ENCODE results near the gene LDHA.

The LDHA gene

DNA sequence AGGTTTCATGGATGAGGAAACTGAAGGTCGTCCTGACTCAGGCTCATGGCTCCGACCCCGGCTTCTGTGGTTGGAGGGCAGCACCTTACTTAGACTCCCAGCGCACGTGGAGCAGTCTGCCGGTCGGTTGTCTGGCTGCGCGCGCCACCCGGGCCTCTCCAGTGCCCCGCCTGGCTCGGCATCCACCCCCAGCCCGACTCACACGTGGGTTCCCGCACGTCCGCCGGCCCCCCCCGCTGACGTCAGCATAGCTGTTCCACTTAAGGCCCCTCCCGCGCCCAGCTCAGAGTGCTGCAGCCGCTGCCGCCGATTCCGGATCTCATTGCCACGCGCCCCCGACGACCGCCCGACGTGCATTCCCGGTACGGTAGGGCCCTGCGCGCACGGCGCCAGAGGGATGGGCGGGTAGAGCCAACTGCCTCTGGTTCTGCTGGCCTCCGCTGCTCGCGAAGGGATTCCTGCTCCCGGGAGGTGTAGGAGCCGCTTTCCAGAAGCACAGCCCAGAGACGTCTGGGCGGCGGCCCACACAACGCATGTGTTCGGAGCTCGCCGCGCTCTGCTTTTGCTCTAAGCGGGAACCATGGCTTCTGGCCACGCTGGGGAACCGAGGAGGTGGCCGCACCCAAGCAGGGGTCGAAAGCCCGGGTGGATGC, at the start of gene LDHA:
Gene LDHA, plus strand, starts transcription at position 289 of the 653 bp plus-strand sequence. CDS start 2,280 bp downstream, outside the sequence.
- TF ChIP-seq, protein P1, sequence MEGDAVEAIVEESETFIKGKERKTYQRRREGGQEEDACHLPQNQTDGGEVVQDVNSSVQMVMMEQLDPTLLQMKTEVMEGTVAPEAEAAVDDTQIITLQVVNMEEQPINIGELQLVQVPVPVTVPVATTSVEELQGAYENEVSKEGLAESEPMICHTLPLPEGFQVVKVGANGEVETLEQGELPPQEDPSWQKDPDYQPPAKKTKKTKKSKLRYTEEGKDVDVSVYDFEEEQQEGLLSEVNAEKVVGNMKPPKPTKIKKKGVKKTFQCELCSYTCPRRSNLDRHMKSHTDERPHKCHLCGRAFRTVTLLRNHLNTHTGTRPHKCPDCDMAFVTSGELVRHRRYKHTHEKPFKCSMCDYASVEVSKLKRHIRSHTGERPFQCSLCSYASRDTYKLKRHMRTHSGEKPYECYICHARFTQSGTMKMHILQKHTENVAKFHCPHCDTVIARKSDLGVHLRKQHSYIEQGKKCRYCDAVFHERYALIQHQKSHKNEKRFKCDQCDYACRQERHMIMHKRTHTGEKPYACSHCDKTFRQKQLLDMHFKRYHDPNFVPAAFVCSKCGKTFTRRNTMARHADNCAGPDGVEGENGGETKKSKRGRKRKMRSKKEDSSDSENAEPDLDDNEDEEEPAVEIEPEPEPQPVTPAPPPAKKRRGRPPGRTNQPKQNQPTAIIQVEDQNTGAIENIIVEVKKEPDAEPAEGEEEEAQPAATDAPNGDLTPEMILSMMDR (IDR thresholded peaks at IDR 0.05): no peak
- DNase-seq (ENCODE audit: low spot score): peak; percentile 98
- Histone ChIP-seq H3K4me3 (peak within 1 kb of the TSS; percentile 98), H3K27ac (peak within 1 kb of the TSS; percentile 92 to 99)

DNA sequence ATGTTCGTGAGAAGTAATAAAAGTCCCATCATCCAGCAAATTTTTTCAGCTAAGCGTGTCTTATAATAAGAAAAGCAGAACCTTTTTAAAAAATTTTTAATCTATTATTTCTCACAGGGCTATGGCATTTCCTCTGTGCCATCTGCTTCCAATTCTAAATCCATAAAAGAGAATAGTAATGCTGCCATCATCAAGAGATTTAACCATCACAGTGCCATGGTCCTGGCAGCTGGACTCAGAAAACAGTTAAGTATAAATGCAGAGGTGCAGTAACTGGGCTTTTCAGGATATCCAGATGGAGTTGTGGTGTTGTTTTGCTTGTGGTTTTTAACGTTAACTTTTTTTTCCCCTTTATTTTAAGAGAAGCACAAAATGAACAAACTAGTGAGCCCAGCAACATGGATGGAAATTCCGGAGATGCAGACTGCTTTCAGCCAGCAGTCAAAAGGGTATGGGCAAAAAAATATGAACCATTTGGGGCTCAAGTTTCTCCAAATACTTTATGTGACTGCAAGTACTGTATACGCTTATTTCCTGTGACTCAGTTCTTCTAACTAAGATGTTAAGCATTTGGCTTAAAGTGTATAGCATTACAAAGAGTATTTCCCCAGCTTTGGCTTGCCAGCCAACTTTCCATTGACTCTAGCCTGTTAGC, 46.8 kb upstream of the LDHA start:
- DNase-seq (ENCODE audit: low spot score): no peak
- no peak overlapping the region for H3K27ac ChIP-seq
- TF ChIP-seq, protein P1 (IDR thresholded peaks at IDR 0.05): no peak
- no peak overlapping the region for H3K4me3 ChIP-seq

DNA sequence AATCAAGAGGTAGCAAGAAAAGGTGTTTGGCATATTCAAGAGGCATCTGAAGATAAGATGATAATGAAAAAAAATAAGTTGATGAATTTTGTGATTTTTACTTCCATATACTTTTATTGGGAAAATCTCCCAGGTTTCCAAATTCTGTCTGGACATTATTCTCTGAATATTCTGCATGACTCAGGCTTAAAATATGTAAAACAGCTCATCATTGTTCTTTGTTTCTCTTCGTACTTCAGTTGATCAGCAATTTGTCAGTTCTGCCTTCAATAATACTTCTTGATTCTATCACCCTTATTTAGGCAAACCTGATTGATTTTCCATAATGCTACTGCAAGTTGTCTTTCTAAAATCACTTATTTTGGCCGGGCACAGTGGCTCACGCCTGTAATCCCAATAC, 41.8 kb upstream of the LDHA start:
- Histone ChIP-seq H3K27ac (no peak overlapping the region), H3K4me3 (no peak overlapping the region)
- TF ChIP-seq, protein P1 (IDR thresholded peaks at IDR 0.05): no peak
- DNase-seq (ENCODE audit: low spot score): no peak

DNA sequence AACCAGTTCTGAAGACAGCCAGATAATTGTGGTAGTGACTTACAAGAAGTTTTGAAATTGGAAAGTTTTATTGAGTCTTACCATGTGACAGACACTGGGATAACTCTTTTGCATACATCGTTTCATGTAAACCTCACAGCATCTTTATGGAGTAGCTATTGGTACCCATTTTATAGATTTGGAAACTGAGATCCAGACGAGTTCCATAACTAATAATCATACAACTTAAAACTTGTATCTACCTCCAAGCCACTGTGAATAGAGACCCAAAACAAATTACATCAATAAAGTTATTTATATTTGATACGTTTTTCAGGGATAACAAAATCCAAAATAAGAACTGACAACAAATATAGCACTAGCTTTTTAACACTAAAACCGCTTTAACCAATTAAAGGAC, 35.7 kb upstream of the LDHA start:
- no peak overlapping the region for H3K4me3 ChIP-seq
- no peak for DNase-seq (ENCODE audit: low spot score)
- TF ChIP-seq, protein P1 (IDR thresholded peaks at IDR 0.05): no peak
- H3K27ac ChIP-seq: no peak overlapping the region

DNA sequence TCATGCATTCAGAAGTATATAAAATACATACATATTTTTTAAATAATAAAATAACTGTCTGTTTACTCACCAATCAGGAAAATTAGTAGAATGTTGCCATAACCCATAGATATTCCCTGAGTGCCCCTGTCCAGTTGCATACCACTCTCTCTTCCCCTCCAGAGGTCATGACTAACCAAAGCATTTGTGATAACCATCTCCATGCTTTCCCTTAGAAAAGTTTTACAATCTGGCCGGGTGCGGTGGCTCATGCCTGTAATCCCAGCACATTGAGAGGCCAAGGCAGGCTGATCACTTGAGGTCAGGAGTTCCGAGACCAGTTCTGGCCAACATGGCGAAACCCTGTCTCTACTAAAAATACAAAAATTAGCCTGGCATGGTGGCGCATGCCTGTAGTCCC, 33.2 kb upstream of the LDHA start:
- TF ChIP-seq, protein P1 (IDR thresholded peaks at IDR 0.05): no peak
- no peak for DNase-seq (ENCODE audit: low spot score)
- no peak overlapping the region for H3K4me3 ChIP-seq
- no peak overlapping the region for H3K27ac ChIP-seq

DNA sequence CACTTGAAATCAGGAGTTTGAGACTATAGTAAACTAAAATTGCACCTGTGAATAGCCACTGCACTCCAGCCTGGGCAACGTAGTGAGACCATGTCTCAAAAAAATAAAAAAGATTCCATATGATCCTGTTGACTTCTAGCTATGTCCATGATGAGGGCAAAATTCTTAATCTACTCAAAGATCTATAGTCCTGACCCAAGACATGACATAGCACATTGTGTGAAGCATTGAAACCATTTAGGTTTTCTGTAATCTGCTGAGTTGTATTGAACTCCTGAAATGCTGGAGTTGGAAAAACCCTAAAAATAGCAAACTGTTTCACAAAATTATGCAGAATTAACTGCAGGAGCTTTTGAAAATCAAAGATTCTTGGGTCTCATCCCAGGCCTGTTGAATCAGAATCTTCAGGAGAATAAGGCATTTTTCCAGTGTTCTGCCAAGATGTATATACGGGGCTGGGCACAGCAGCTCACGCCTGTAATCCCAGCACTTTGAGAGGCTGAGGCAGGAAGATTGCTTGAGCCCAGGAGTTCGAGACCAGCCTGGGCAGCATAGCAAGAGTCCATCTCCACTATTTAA, 29.8 kb upstream of the LDHA start:
- DNase-seq (ENCODE audit: low spot score): no peak
- TF ChIP-seq, protein P1 (IDR thresholded peaks at IDR 0.05): no peak
- Histone ChIP-seq H3K27ac (no peak overlapping the region), H3K4me3 (no peak overlapping the region)

All from coronary artery (tissue), 2 donors.